ENCODE data around the gene TWF2.

TWF2 gene

GRCh38 chr3:52226229-52226817 lies 12.6 kb downstream of the TWF2 start:
- Histone ChIP-seq H3K4me1 (ENCODE audit: insufficient read depth, insufficient read length) (peaks cover 6% of the 10 kb centered on the region), H3K36me3 (ENCODE audit: insufficient read depth, insufficient read length, low read length) (peaks cover 35% of the 10 kb centered on the region), H3K4me3 (ENCODE audit: insufficient read length, low read depth) (no peak overlapping the region), H3K9me3 (ENCODE audit: insufficient read depth, low read length) (no peaks in the 10 kb centered on the region), H3K9ac (ENCODE audit: insufficient read length, low read depth) (no peak overlapping the region), H3K27me3 (ENCODE audit: insufficient read depth, insufficient read length) (no peaks in the 10 kb centered on the region)
- TF ChIP-seq ZNF274 (IDR thresholded peaks at IDR 0.05; ENCODE audit: low read depth, low read length) (no peak), SUZ12 (IDR thresholded peaks at IDR 0.05; ENCODE audit: extremely low read depth, insufficient read depth, insufficient read length) (no peak), YY1 (IDR thresholded peaks at IDR 0.05; ENCODE audit: insufficient read depth, insufficient read length) (no peak)
- no peak for DNase-seq (ENCODE audit: low read depth, low spot score)

- TF ChIP-seq YY1 (IDR thresholded peaks at IDR 0.05; ENCODE audit: insufficient read depth, insufficient read length) (no peak), ZNF274 (IDR thresholded peaks at IDR 0.05; ENCODE audit: low read depth, low read length) (no peak), SUZ12 (IDR thresholded peaks at IDR 0.05; ENCODE audit: extremely low read depth, insufficient read depth, insufficient read length) (no peak)
- no peak for DNase-seq (ENCODE audit: low read depth, low spot score)
- H3K9me3 ChIP-seq (ENCODE audit: insufficient read depth, low read length), result no peaks in the 10 kb centered on the region
- H3K9ac ChIP-seq (ENCODE audit: insufficient read length, low read depth), result no peak within 1 kb of the TSS
- peaks cover 11% of the 10 kb centered on the region for H3K4me1 ChIP-seq (ENCODE audit: insufficient read depth, insufficient read length)
- peaks cover 28% of the 10 kb centered on the region for H3K36me3 ChIP-seq (ENCODE audit: insufficient read depth, insufficient read length, low read length)
- no peak within 1 kb of the TSS for H3K4me3 ChIP-seq (ENCODE audit: insufficient read length, low read depth)
- H3K27me3 ChIP-seq (ENCODE audit: insufficient read depth, insufficient read length), result no peaks in the 10 kb centered on the region
Measured at GRCh38 chr3:52225452-52226228, 13.3 kb downstream of the TWF2 start, which contains the start of gene TLR9. TSS of gene TLR9 (minus strand) at chr3:52225645. CDS start at chr3:52225529, 116 bp downstream.

GRCh38 chr3:52223449-52224408 lies 15.2 kb downstream of the TWF2 start:
- Histone ChIP-seq H3K9me3 (ENCODE audit: insufficient read depth, low read length) (no peaks in the 10 kb centered on the region), H3K27me3 (ENCODE audit: insufficient read depth, insufficient read length) (no peaks in the 10 kb centered on the region), H3K9ac (ENCODE audit: insufficient read length, low read depth) (no peak overlapping the region), H3K36me3 (ENCODE audit: insufficient read depth, insufficient read length, low read length) (peaks cover 9% of the 10 kb centered on the region), H3K4me1 (ENCODE audit: insufficient read depth, insufficient read length) (peaks cover 17% of the 10 kb centered on the region), H3K4me3 (ENCODE audit: insufficient read length, low read depth) (no peak overlapping the region)
- TF ChIP-seq YY1 (IDR thresholded peaks at IDR 0.05; ENCODE audit: insufficient read depth, insufficient read length), result no peak
- no peak for TF ChIP-seq ZNF274 (IDR thresholded peaks at IDR 0.05; ENCODE audit: low read depth, low read length)
- no peak for TF ChIP-seq SUZ12 (IDR thresholded peaks at IDR 0.05; ENCODE audit: extremely low read depth, insufficient read depth, insufficient read length)
- DNase-seq (ENCODE audit: low read depth, low spot score), result no peak

GRCh38 chr3:52222319-52223221 lies 16.4 kb downstream of the TWF2 start:
- no peaks in the 10 kb centered on the region for H3K27me3 ChIP-seq (ENCODE audit: insufficient read depth, insufficient read length)
- no peak for DNase-seq (ENCODE audit: low read depth, low spot score)
- no peaks in the 10 kb centered on the region for H3K9me3 ChIP-seq (ENCODE audit: insufficient read depth, low read length)
- H3K36me3 ChIP-seq (ENCODE audit: insufficient read depth, insufficient read length, low read length), result no peaks in the 10 kb centered on the region
- TF ChIP-seq SUZ12 (IDR thresholded peaks at IDR 0.05; ENCODE audit: extremely low read depth, insufficient read depth, insufficient read length) (no peak), YY1 (IDR thresholded peaks at IDR 0.05; ENCODE audit: insufficient read depth, insufficient read length) (no peak), ZNF274 (IDR thresholded peaks at IDR 0.05; ENCODE audit: low read depth, low read length) (no peak)
- H3K9ac ChIP-seq (ENCODE audit: insufficient read length, low read depth), result no peak overlapping the region
- H3K4me1 ChIP-seq (ENCODE audit: insufficient read depth, insufficient read length), result peaks cover 18% of the 10 kb centered on the region
- no peak overlapping the region for H3K4me3 ChIP-seq (ENCODE audit: insufficient read length, low read depth)

GRCh38 chr3:52221563-52222318 lies 17.2 kb downstream of the TWF2 start:
- no peak for TF ChIP-seq YY1 (IDR thresholded peaks at IDR 0.05; ENCODE audit: insufficient read depth, insufficient read length)
- TF ChIP-seq ZNF274 (IDR thresholded peaks at IDR 0.05; ENCODE audit: low read depth, low read length), result no peak
- TF ChIP-seq SUZ12 (IDR thresholded peaks at IDR 0.05; ENCODE audit: extremely low read depth, insufficient read depth, insufficient read length), result no peak
- Histone ChIP-seq H3K9me3 (ENCODE audit: insufficient read depth, low read length) (no peaks in the 10 kb centered on the region), H3K36me3 (ENCODE audit: insufficient read depth, insufficient read length, low read length) (no peaks in the 10 kb centered on the region), H3K4me3 (ENCODE audit: insufficient read length, low read depth) (no peak overlapping the region), H3K9ac (ENCODE audit: insufficient read length, low read depth) (no peak overlapping the region), H3K27me3 (ENCODE audit: insufficient read depth, insufficient read length) (no peaks in the 10 kb centered on the region), H3K4me1 (ENCODE audit: insufficient read depth, insufficient read length) (peaks cover 20% of the 10 kb centered on the region)
- DNase-seq (ENCODE audit: low read depth, low spot score), result no peak

GRCh38 chr3:52221141-52221562 lies 17.8 kb downstream of the TWF2 start:
- no peaks in the 10 kb centered on the region for H3K27me3 ChIP-seq (ENCODE audit: insufficient read depth, insufficient read length)
- H3K9ac ChIP-seq (ENCODE audit: insufficient read length, low read depth), result no peak overlapping the region
- H3K36me3 ChIP-seq (ENCODE audit: insufficient read depth, insufficient read length, low read length), result peaks cover 4% of the 10 kb centered on the region
- H3K4me3 ChIP-seq (ENCODE audit: insufficient read length, low read depth), result no peak overlapping the region
- H3K9me3 ChIP-seq (ENCODE audit: insufficient read depth, low read length), result no peaks in the 10 kb centered on the region
- peaks cover 20% of the 10 kb centered on the region for H3K4me1 ChIP-seq (ENCODE audit: insufficient read depth, insufficient read length)
- no peak for TF ChIP-seq YY1 (IDR thresholded peaks at IDR 0.05; ENCODE audit: insufficient read depth, insufficient read length)
- TF ChIP-seq SUZ12 (IDR thresholded peaks at IDR 0.05; ENCODE audit: extremely low read depth, insufficient read depth, insufficient read length), result no peak
- TF ChIP-seq ZNF274 (IDR thresholded peaks at IDR 0.05; ENCODE audit: low read depth, low read length), result no peak
- DNase-seq (ENCODE audit: low read depth, low spot score), result no peak
